ENCODE measurements around the gene PDE8B. TPM values are rescaled to one million over a fixed set of nuclear protein-coding genes. Genes with fewer than 3 reads are reported as not detected.

Gene PDE8B
- total RNA-seq, 1 donor from 2014 or later: 0.18 TPM

DNA sequence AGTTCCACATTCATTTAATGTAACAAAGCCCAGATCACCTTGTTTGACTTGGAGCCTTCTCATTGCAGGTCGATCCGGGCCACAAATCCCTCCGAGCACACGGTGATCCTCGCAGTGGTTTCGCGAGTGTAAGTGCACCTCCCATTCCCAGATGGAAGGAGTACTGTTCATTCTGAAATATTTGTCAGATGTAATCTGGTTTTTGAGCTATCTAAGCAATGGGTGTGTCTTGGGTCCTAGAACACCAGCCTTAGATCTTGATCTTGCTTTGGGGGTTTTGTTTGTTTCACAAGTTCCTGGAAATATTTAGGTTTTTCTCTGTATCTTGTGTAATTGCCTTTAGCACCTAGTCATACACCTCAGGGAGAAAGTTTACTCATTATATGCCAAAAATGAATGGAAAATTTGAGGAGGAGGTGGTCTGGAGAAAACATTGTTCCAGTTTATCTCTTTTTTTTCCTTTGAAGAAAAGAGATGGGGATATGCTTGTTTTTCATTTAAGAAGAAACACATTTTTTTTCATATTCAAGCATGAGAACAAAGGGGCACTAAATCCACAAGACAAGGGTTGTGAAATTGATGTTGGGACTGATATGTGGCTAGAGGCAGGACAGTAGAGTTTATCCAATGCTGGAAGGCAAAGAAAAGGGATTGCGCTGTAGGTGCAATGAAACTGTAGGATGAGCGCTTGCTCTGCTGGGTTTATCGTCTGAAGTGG is 118.6 kb downstream of the PDE8B start:
- no peaks in the 10 kb centered on the region for H3K9me3 Mint-ChIP-seq (ENCODE audit: unreplicated experiment)
- no peak overlapping the region for H3K27ac ChIP-seq (ENCODE audit: low read depth, low read length)
- no peak for DNase-seq (ENCODE audit: low read depth)
- peaks cover 5% of the 10 kb centered on the region for H3K4me1 Mint-ChIP-seq (ENCODE audit: low read depth, unreplicated experiment)
- H3K36me3 Mint-ChIP-seq (ENCODE audit: low read depth, unreplicated experiment): no peaks in the 10 kb centered on the region
- H2AFZ ChIP-seq (ENCODE audit: low read depth, low read length): no peak overlapping the region
- H3K4me3 ChIP-seq (ENCODE audit: insufficient read depth, low read depth, low read length): no peak overlapping the region
- H3K9ac ChIP-seq (ENCODE audit: low read length): no peak overlapping the region
- H3K27ac Mint-ChIP-seq (ENCODE audit: unreplicated experiment): no peak overlapping the region
- TF ChIP-seq, protein P1, sequence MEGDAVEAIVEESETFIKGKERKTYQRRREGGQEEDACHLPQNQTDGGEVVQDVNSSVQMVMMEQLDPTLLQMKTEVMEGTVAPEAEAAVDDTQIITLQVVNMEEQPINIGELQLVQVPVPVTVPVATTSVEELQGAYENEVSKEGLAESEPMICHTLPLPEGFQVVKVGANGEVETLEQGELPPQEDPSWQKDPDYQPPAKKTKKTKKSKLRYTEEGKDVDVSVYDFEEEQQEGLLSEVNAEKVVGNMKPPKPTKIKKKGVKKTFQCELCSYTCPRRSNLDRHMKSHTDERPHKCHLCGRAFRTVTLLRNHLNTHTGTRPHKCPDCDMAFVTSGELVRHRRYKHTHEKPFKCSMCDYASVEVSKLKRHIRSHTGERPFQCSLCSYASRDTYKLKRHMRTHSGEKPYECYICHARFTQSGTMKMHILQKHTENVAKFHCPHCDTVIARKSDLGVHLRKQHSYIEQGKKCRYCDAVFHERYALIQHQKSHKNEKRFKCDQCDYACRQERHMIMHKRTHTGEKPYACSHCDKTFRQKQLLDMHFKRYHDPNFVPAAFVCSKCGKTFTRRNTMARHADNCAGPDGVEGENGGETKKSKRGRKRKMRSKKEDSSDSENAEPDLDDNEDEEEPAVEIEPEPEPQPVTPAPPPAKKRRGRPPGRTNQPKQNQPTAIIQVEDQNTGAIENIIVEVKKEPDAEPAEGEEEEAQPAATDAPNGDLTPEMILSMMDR (IDR thresholded peaks at IDR 0.05; ENCODE audit: insufficient read depth, low read depth, low read length): no peak
- TF ChIP-seq EZH2 (IDR thresholded peaks at IDR 0.05; ENCODE audit: insufficient read depth, low read length): no peak
- H3K36me3 ChIP-seq (ENCODE audit: insufficient read depth, low read length): no peaks in the 10 kb centered on the region
- no peaks in the 10 kb centered on the region for H3K4me1 ChIP-seq (ENCODE audit: insufficient read depth, low read length)
- peaks cover 12% of the 10 kb centered on the region for H3K27me3 Mint-ChIP-seq (ENCODE audit: low read depth, unreplicated experiment)
- H4K20me1 ChIP-seq (ENCODE audit: insufficient read depth, low read length): no peaks in the 10 kb centered on the region
- no peaks in the 10 kb centered on the region for H3K9me3 ChIP-seq (ENCODE audit: insufficient read depth, low read depth, low read length)
- H3K27me3 ChIP-seq (ENCODE audit: insufficient read depth, low read length): no peaks in the 10 kb centered on the region
- H3K79me2 ChIP-seq (ENCODE audit: insufficient read depth, low read length): no peaks in the 10 kb centered on the region
- H3K4me3 Mint-ChIP-seq (ENCODE audit: unreplicated experiment): no peak overlapping the region
- FAIRE-seq: no peak
- H3K4me2 ChIP-seq (ENCODE audit: low read length): no peak overlapping the region

DNA sequence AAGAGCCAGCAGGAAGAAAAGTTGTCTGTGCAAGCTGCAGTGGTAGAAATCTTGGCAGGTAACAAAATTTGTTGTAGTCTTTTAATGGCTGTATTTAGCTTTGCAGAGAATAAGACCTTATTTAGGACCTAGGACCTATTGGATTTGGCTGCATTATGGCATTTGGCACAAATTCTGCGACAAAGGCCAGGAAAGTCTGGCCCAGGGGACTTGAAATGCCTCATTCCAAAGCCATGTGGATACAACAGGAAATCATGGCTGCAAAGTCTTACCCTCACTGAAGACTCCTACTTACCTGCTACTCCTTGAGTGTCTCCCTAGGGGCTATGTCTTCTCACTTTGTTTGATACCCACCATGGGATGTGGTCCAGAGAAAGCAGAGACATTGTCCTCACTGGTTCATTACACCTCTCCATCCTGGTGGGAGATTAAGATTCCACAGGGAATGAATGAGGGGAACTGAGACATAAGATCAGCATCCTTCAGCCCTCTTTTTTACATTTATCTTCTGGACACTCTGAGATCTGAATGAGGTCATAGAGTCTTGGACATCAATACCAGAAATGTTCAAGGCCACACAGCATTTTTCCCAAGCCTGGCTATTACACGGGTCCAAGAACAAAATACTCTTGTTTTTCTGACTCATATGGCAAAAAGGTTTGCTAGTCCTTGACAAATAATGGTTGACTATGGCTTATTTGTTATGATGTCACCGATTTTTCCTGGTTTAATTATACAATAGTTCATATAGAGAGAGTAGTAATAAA is 119.4 kb downstream of the PDE8B start:
- H3K79me2 ChIP-seq (ENCODE audit: insufficient read depth, low read length): no peaks in the 10 kb centered on the region
- H3K36me3 ChIP-seq (ENCODE audit: insufficient read depth, low read length): no peaks in the 10 kb centered on the region
- Mint-ChIP-seq H3K4me1 (ENCODE audit: low read depth, unreplicated experiment) (peaks cover 5% of the 10 kb centered on the region), H3K4me3 (ENCODE audit: unreplicated experiment) (no peak overlapping the region), H3K27me3 (ENCODE audit: low read depth, unreplicated experiment) (peaks cover 12% of the 10 kb centered on the region), H3K27ac (ENCODE audit: unreplicated experiment) (no peak overlapping the region), H3K36me3 (ENCODE audit: low read depth, unreplicated experiment) (no peaks in the 10 kb centered on the region), H3K9me3 (ENCODE audit: unreplicated experiment) (no peaks in the 10 kb centered on the region)
- H4K20me1 ChIP-seq (ENCODE audit: insufficient read depth, low read length): no peaks in the 10 kb centered on the region
- peak; percentile 1 for DNase-seq (ENCODE audit: low read depth)
- no peaks in the 10 kb centered on the region for H3K27me3 ChIP-seq (ENCODE audit: insufficient read depth, low read length)
- no peak overlapping the region for H3K4me2 ChIP-seq (ENCODE audit: low read length)
- H3K9ac ChIP-seq (ENCODE audit: low read length): no peak overlapping the region
- no peak overlapping the region for H2AFZ ChIP-seq (ENCODE audit: low read depth, low read length)
- no peak overlapping the region for H3K4me3 ChIP-seq (ENCODE audit: insufficient read depth, low read depth, low read length)
- H3K27ac ChIP-seq (ENCODE audit: low read depth, low read length): no peak overlapping the region
- H3K4me1 ChIP-seq (ENCODE audit: insufficient read depth, low read length): no peaks in the 10 kb centered on the region
- no peak for FAIRE-seq
- no peak for TF ChIP-seq EZH2 (IDR thresholded peaks at IDR 0.05; ENCODE audit: insufficient read depth, low read length)
- TF ChIP-seq, protein P1 (IDR thresholded peaks at IDR 0.05; ENCODE audit: insufficient read depth, low read depth, low read length): no peak
- H3K9me3 ChIP-seq (ENCODE audit: insufficient read depth, low read depth, low read length): no peaks in the 10 kb centered on the region
